Measurements from ENCODE around the gene COL19A1.

DNA sequence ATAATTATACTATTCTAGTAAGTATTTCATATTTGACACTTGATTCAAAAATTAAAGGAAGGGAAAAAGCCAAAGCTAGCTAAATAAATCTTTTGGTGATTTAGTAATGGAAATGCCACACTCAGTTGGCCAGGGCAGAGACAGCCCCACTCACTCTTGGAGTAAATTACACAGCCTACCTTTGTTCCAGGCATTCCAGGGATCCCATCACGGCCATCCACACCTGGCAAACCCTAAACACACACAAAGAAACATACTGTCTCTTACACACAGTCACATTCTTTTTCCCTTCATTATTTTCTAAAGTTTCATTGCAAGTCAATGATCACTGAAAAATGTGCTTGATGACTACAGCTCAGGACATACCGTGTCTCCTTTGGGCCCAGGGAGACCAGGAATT lies 388.4 kb downstream of the COL19A1 start:
- TF ChIP-seq, protein P1, sequence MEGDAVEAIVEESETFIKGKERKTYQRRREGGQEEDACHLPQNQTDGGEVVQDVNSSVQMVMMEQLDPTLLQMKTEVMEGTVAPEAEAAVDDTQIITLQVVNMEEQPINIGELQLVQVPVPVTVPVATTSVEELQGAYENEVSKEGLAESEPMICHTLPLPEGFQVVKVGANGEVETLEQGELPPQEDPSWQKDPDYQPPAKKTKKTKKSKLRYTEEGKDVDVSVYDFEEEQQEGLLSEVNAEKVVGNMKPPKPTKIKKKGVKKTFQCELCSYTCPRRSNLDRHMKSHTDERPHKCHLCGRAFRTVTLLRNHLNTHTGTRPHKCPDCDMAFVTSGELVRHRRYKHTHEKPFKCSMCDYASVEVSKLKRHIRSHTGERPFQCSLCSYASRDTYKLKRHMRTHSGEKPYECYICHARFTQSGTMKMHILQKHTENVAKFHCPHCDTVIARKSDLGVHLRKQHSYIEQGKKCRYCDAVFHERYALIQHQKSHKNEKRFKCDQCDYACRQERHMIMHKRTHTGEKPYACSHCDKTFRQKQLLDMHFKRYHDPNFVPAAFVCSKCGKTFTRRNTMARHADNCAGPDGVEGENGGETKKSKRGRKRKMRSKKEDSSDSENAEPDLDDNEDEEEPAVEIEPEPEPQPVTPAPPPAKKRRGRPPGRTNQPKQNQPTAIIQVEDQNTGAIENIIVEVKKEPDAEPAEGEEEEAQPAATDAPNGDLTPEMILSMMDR (IDR thresholded peaks at IDR 0.05): no peak
- no peak for TF ChIP-seq EP300 (IDR thresholded peaks at IDR 0.05)
- no peak for TF ChIP-seq POLR2A (IDR thresholded peaks at IDR 0.05)

Measured in ovary (tissue), 3 donors.